SK-N-DZ (cell line): ENCODE results near the gene KCNQ2.

Experiments used
- DNase-seq: peaks from one replicate; pipeline ENCODE4 v3.0.0-alpha.2; 2015; ENCODE audit warnings: low spot score

The KCNQ2 gene

GRCh38 chr20:63404129-63405085 is 68.0 kb downstream of the KCNQ2 start:
- DNase-seq, result no peak

- DNase-seq, result no peak
Measured at GRCh38 chr20:63403403-63404105, 68.9 kb downstream of the KCNQ2 start.

GRCh38 chr20:63402860-63403220 is 69.6 kb downstream of the KCNQ2 start:
- DNase-seq, result no peak

- no peak for DNase-seq
Measured at GRCh38 chr20:63402181-63402859, 70.1 kb downstream of the KCNQ2 start.

GRCh38 chr20:63401384-63402110 is 70.9 kb downstream of the KCNQ2 start:
- no peak for DNase-seq

GRCh38 chr20:63400486-63401210 is 71.8 kb downstream of the KCNQ2 start:
- no peak for DNase-seq

GRCh38 chr20:63399596-63400375 is 72.7 kb downstream of the KCNQ2 start:
- DNase-seq, result no peak

- DNase-seq, result no peak
Measured at GRCh38 chr20:63398744-63399514, 73.5 kb downstream of the KCNQ2 start.

GRCh38 chr20:63397946-63398450 is 74.5 kb downstream of the KCNQ2 start:
- no peak for DNase-seq

- no peak for DNase-seq
Measured at GRCh38 chr20:63397155-63397843, 75.2 kb downstream of the KCNQ2 start.

- DNase-seq, result no peak
Measured at GRCh38 chr20:63396300-63396699, 76.2 kb downstream of the KCNQ2 start.

GRCh38 chr20:63395723-63396122 is 76.7 kb downstream of the KCNQ2 start:
- no peak for DNase-seq

GRCh38 chr20:63394920-63395455 is 77.5 kb downstream of the KCNQ2 start:
- DNase-seq, result no peak

- no peak for DNase-seq
Measured at GRCh38 chr20:63394069-63394919, 78.2 kb downstream of the KCNQ2 start.

- DNase-seq, result no peak
Measured at GRCh38 chr20:63393566-63393965, 78.9 kb downstream of the KCNQ2 start.

GRCh38 chr20:63392465-63393365 is 79.7 kb downstream of the KCNQ2 start:
- no peak for DNase-seq
